Upper lobe of left lung (tissue), 6 donors: ENCODE data around the gene QPRT. TPM values are rescaled to one million over a fixed set of nuclear protein-coding genes. Genes with fewer than 3 reads are reported as not detected.
A peak's percentile ranks its signal among the peaks of the same experiment; 100 is the strongest.

Experiments
- ATAC-seq, 2 donors: fragments of 200-7000 bp; cut with Tn5 transposase; one replicate each; pipeline ENCODE4 v1.9.1; 2022; ENCODE audit warnings: mild to moderate bottlenecking in 2 of 2, moderate library complexity in 2 of 2; ENCODE audit not compliant: low FRiP score in 2 of 2
- DNase-seq, 2 donors: peaks; one replicate each; pipeline ENCODE4 v3.0.0-alpha.2; 2019 to 2020
- H3K27ac ChIP-seq, 4 donors: fragments of 200-600 bp; sonication (generic); one replicate each; pipeline ENCODE4 v1.5.1; 2016 to 2019
- H3K27me3 ChIP-seq, 4 donors: fragments of 200-600 bp; sonication (generic); one replicate each; pipeline ENCODE4 v1.5.1; 2017 to 2019
- H3K36me3 ChIP-seq, 4 donors: fragments of 200-600 bp; sonication (generic); one replicate each; pipeline ENCODE4 v1.5.1; 2016 to 2019
- H3K4me1 ChIP-seq, 4 donors: fragments of 200-600 bp; sonication (generic); one replicate each; pipeline ENCODE4 v1.5.1; 2018 to 2019
- H3K4me3 ChIP-seq, 4 donors: fragments of 200-600 bp; sonication (generic); one replicate each; pipeline ENCODE4 v1.5.1; 2017 to 2019; ENCODE audit warnings: mild to moderate bottlenecking in 2 of 4, moderate library complexity in 1 of 4
- H3K9me3 ChIP-seq, 4 donors: fragments of 200-600 bp; sonication (generic); one replicate each; pipeline ENCODE4 v1.5.1; 2018 to 2019
- CTCF ChIP-seq, 6 experiments: fragments of 450-650 bp in 4 of 6; fragments of 200-600 bp in 2 of 6; sonication (generic) in 2 of 6; IDR thresholded peaks; one replicate each; pipeline ENCODE4 v1.5.1; 2016 to 2019; ENCODE audit warnings: antibody characterized with exemption in 6 of 6
- EP300 ChIP-seq, 4 donors: sonication (generic); formaldehyde crosslinking; IDR thresholded peaks; one replicate each; pipeline ENCODE4 v1.5.1; 2017; ENCODE audit warnings: antibody characterized with exemption in 4 of 4, control low read depth in 2 of 4
- POLR2A ChIP-seq, 4 donors: fragments of 450-650 bp; IDR thresholded peaks; one replicate each; pipeline ENCODE4 v1.5.1; 2016 to 2017; ENCODE audit warnings: antibody characterized with exemption in 4 of 4, mild to moderate bottlenecking in 2 of 4
- POLR2AphosphoS5 ChIP-seq, 2 donors: sonication (generic); formaldehyde crosslinking; IDR thresholded peaks; one replicate each; pipeline ENCODE4 v1.5.1; 2017; ENCODE audit warnings: antibody characterized with exemption in 2 of 2
- WGBS, 2 donors: methylation state at CpG; one replicate each; pipeline ENCODE4 v1.1.5; 2017 to 2018; 5-methylcytosine and 5-hydroxymethylcytosine counted together
- total RNA-seq, 6 donors: library from RNA; depleted of rRNA in 4 of 6; stranded (reverse); fragments of >200 nt in 4 of 6; gene quantifications; one replicate each; pipeline versions ENCODE4 v1.1.0 to v1.2.1, GENCODE V29; 2016 to 2021
- donor health status: DM: no; HTN: no; CAD: no; lungs with moderate emphysema.
- donor health status: DM: no; HTN: yes; CAD: no; lungs with severe emphysema.

The QPRT gene
- total RNA-seq, 6 donors from 2014 or later, result 4.8 to 17.8 (median 9.8) TPM

GRCh38 chr16:29643596-29643995 is 35.4 kb upstream of the QPRT start:
- Histone ChIP-seq H3K9me3 (no peaks in the 10 kb centered on the region), H3K4me3 (no peak overlapping the region), H3K4me1 (no peaks in the 10 kb centered on the region), H3K27ac (peak overlapping the region in 1 of 4 donors; percentile 30), H3K27me3 (no peaks in the 10 kb centered on the region), H3K36me3 (no peaks in the 10 kb centered on the region)
- DNase-seq (no peak), ATAC-seq (no peak)
- TF ChIP-seq EP300 (IDR thresholded peaks at IDR 0.05) (no peak), POLR2AphosphoS5 (IDR thresholded peaks at IDR 0.05) (no peak), CTCF (IDR thresholded peaks at IDR 0.05) (no peak), POLR2A (IDR thresholded peaks at IDR 0.05) (no peak)
- 91 to 99% methylated on average over 7 of the region's 7 CpGs for WGBS, 2 donors

GRCh38 chr16:29644338-29644857 is 34.6 kb upstream of the QPRT start:
- peak; percentile 46 to 55 for ATAC-seq
- H3K36me3 ChIP-seq, result no peaks in the 10 kb centered on the region
- no peak for TF ChIP-seq EP300 (IDR thresholded peaks at IDR 0.05)
- TF ChIP-seq POLR2AphosphoS5 (IDR thresholded peaks at IDR 0.05), result no peak
- TF ChIP-seq POLR2A (IDR thresholded peaks at IDR 0.05), result no peak
- no peak for TF ChIP-seq CTCF (IDR thresholded peaks at IDR 0.05)
- H3K27ac ChIP-seq, result peak overlapping the region in 2 of 4 donors; percentile 40 to 65
- no peak for DNase-seq
- H3K9me3 ChIP-seq, result no peaks in the 10 kb centered on the region
- H3K27me3 ChIP-seq, result no peaks in the 10 kb centered on the region
- WGBS, 2 donors, result 76 to 82% methylated on average over 9 of the region's 9 CpGs
- H3K4me1 ChIP-seq, result no peaks in the 10 kb centered on the region
- H3K4me3 ChIP-seq, result no peak overlapping the region

GRCh38 chr16:29644973-29645693 is 33.8 kb upstream of the QPRT start:
- no peaks in the 10 kb centered on the region for H3K36me3 ChIP-seq
- H3K4me1 ChIP-seq, result no peaks in the 10 kb centered on the region
- 60 to 67% methylated on average over 4 of the region's 4 CpGs for WGBS, 2 donors
- TF ChIP-seq EP300 (IDR thresholded peaks at IDR 0.05), result no peak
- no peak for TF ChIP-seq CTCF (IDR thresholded peaks at IDR 0.05)
- no peak for TF ChIP-seq POLR2AphosphoS5 (IDR thresholded peaks at IDR 0.05)
- no peak for TF ChIP-seq POLR2A (IDR thresholded peaks at IDR 0.05)
- H3K27ac ChIP-seq, result peak overlapping the region in 2 of 4 donors; percentile 40 to 65
- ATAC-seq (peak in 1 of 2 donors; percentile 46), DNase-seq (no peak)
- no peaks in the 10 kb centered on the region for H3K9me3 ChIP-seq
- no peaks in the 10 kb centered on the region for H3K27me3 ChIP-seq
- no peak overlapping the region for H3K4me3 ChIP-seq

- ATAC-seq, result peak; percentile 46 to 47
- no peaks in the 10 kb centered on the region for H3K36me3 ChIP-seq
- TF ChIP-seq POLR2AphosphoS5 (IDR thresholded peaks at IDR 0.05) (no peak), CTCF (IDR thresholded peaks at IDR 0.05) (no peak), POLR2A (IDR thresholded peaks at IDR 0.05) (no peak)
- no peak overlapping the region for H3K4me3 ChIP-seq
- no peak for DNase-seq
- 64 to 69% methylated on average over 4 of the region's 4 CpGs for WGBS, 2 donors
- H3K4me1 ChIP-seq, result no peaks in the 10 kb centered on the region
- no peaks in the 10 kb centered on the region for H3K9me3 ChIP-seq
- H3K27me3 ChIP-seq, result no peaks in the 10 kb centered on the region
- no peak overlapping the region for H3K27ac ChIP-seq
Observed at GRCh38 chr16:29645694-29646187, 33.2 kb upstream of the QPRT start.
